Body of pancreas (tissue), 4 donors: Measurements from ENCODE around the gene TULP1.

Experiments used
- POLR2A ChIP-seq, 3 donors: fragments of 450-650 bp; IDR thresholded peaks; one replicate each; pipeline ENCODE4 v1.6.1; 2016; ENCODE audit warnings: antibody characterized with exemption in 3 of 3, mild to moderate bottlenecking in 2 of 3
- TF ChIP-seq, protein P1 (sequence below), 7 experiments: fragments of 450-650 bp in 4 of 7; fragments of 200-600 bp in 3 of 7; sonication (generic) in 3 of 7; IDR thresholded peaks; one replicate each; pipeline ENCODE4 v1.5.1; 2016 to 2019; ENCODE audit warnings: antibody characterized with exemption in 7 of 7

DNA sequence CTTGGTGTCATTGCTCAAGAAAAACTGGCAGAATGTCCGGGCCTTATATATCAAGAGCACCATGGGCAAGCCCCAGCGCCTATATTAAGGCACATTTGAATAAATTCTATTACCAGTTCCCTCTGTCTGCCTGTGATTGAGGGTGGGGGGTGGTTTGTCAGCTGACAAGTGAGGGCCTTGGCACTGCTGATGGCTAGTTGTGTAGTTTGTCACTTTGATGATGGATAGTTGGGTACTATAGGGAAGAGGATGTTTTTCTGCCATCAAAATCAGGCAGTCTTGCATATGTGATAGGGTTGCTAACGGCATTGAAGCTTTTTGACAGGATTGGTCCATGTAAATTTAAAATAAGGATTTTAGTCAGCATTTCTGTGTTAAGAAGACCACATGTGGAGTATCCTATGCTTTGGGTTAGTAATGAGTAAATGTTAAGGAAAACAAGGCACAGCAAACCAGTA lies 42.0 kb downstream of the TULP1 start:
- TF ChIP-seq POLR2A (IDR thresholded peaks at IDR 0.05) = no peak
- TF ChIP-seq, protein P1, sequence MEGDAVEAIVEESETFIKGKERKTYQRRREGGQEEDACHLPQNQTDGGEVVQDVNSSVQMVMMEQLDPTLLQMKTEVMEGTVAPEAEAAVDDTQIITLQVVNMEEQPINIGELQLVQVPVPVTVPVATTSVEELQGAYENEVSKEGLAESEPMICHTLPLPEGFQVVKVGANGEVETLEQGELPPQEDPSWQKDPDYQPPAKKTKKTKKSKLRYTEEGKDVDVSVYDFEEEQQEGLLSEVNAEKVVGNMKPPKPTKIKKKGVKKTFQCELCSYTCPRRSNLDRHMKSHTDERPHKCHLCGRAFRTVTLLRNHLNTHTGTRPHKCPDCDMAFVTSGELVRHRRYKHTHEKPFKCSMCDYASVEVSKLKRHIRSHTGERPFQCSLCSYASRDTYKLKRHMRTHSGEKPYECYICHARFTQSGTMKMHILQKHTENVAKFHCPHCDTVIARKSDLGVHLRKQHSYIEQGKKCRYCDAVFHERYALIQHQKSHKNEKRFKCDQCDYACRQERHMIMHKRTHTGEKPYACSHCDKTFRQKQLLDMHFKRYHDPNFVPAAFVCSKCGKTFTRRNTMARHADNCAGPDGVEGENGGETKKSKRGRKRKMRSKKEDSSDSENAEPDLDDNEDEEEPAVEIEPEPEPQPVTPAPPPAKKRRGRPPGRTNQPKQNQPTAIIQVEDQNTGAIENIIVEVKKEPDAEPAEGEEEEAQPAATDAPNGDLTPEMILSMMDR (IDR thresholded peaks at IDR 0.05) = no peak
